ENCODE measurements around the gene ECT2L.

DNA sequence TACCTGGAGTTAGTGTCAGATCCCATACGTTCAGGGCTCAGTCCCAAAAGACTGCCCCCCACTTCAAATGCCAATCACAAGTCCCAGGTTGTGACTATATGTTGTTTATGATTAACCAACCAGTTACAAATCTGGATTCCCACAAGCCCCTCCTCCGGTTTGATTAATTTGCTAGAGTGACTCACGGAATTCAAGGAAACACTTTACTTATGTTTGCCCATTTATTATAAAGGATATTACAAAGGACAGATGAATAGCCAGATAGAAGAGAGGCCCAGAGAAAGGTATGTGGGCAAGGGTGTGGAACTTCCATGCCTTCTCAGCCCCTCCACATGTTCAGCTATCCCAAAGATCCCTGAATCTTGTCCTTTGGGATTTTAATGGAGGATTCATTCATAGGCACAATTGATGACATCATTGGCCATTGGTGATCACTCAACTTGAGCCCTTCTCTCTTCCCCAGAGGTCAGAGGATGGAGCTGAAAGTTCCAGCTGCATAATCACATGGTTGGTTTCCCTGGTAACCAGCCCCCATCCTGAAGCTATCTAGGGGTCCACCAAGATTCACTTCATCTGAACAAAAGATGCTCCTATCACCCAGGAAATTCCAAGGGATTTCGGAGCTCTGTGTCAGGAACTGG, 2.0 kb downstream of the ECT2L start:
- no peak for TF ChIP-seq POLR2A (IDR thresholded peaks at IDR 0.05)
- TF ChIP-seq, protein P1, sequence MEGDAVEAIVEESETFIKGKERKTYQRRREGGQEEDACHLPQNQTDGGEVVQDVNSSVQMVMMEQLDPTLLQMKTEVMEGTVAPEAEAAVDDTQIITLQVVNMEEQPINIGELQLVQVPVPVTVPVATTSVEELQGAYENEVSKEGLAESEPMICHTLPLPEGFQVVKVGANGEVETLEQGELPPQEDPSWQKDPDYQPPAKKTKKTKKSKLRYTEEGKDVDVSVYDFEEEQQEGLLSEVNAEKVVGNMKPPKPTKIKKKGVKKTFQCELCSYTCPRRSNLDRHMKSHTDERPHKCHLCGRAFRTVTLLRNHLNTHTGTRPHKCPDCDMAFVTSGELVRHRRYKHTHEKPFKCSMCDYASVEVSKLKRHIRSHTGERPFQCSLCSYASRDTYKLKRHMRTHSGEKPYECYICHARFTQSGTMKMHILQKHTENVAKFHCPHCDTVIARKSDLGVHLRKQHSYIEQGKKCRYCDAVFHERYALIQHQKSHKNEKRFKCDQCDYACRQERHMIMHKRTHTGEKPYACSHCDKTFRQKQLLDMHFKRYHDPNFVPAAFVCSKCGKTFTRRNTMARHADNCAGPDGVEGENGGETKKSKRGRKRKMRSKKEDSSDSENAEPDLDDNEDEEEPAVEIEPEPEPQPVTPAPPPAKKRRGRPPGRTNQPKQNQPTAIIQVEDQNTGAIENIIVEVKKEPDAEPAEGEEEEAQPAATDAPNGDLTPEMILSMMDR (IDR thresholded peaks at IDR 0.05) = no peak

Data from heart left ventricle (tissue), 13 donors.